GM19023 (cell line): ENCODE data around the gene PPT2.
"Not testable (repeated sequence)": the region's sequence is repeated elsewhere in the genome, so short reads cannot be mapped to it uniquely, and the experiment has no call there.

Source experiments
- ATAC-seq: cut with Tn5 transposase; IDR thresholded peaks from one replicate; pipeline ENCODE4 v1.9.1; 2021; ENCODE audit warnings: mild to moderate bottlenecking, moderate library complexity; ENCODE audit not compliant: unreplicated experiment

PPT2 gene

DNA sequence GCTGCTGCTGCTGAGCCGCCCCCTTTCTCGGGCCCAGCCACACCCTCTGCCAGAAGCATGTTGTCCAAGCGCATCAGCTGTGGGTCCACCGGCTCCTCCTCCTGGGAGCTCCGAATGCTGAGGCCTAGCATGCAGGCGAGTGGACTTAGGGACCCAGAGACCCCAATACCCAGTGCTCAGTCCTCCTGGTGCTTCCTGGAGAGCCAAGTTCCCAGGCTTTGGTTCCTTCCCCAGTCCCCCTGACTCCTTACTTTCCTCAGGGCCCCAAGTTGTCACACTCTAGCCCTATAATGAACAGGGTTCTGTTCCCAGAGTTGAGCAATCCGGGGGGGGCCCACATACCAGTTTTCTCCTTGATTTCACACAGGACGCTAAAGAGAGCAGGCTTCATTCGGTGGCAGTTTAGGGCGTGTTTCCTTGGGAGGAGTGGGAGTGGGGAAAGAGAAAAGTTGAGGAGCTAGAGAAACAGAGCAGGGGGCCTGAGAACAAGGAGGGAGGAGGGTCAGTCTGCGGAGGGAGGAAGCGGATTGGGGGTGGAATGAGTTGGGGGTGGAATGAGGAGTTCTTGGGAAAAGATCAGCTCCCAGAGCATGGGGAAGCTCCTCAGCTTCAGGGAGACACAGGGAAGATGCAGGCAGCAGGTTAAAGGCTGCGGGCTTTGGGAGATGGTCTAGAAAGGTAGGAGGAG lies 34.6 kb downstream of the PPT2 start:
- no peak for ATAC-seq

GRCh38 chr6:32189069-32189741 lies 35.3 kb downstream of the PPT2 start:
- ATAC-seq = no peak

DNA sequence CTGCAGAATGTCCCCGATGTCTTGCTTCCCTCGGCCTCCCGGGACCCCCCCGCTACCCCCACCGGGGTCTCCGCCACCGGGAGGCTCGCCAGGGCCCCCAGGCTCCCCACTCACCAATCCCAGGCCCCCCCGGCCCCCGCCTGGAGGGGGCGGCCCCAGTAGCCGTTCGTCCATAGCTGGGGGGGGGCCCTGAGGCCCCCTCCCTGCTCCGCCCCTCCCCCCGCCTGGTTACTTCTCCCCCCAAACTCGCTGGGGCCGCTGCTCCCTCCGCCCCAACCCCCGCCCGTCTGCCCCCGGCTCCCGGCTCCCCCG lies 35.8 kb downstream of the PPT2 start:
- ATAC-seq = no peak

GRCh38 chr6:32190054-32190851 lies 36.3 kb downstream of the PPT2 start, which contains the start of gene PBX2:
Gene PBX2 (minus strand): TSS chr6:32190202. CDS start chr6:32189915, 287 bp downstream.
- ATAC-seq = peak; percentile 57

- ATAC-seq = no peak
Measured at GRCh38 chr6:32190911-32191677, 37.2 kb downstream of the PPT2 start.

- no peak for ATAC-seq
Measured at GRCh38 chr6:32191696-32192607, 38.0 kb downstream of the PPT2 start.

DNA sequence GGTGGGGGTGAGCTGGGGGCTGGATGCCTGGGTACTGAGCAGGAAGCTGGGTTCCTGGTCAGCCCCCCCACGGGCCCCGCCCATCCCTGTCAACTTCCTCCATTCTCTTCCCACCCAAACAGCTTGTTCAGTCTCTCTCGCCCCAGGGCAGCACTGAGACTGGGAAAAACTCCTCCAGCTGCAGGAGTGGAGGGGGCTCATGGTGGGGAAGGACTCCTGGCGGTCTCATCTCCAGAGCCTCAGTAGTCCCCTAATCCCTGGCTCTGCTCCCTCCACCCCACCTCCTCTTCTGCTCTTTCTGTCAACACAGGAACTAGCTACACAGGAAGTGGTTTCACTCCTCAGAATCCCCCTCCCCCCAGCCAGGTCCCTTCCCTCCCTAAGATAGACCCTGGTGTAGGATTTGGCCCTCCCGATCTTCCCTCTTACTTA lies 38.7 kb downstream of the PPT2 start, which contains the start of gene GPSM3:
TSS of gene GPSM3 (minus strand) at position 36 of the 432 bp plus-strand sequence. CDS start 130 bp downstream, outside the sequence.
- ATAC-seq = no peak

GRCh38 chr6:32193096-32193495 lies 39.2 kb downstream of the PPT2 start:
- not testable (repeated sequence) for ATAC-seq

DNA sequence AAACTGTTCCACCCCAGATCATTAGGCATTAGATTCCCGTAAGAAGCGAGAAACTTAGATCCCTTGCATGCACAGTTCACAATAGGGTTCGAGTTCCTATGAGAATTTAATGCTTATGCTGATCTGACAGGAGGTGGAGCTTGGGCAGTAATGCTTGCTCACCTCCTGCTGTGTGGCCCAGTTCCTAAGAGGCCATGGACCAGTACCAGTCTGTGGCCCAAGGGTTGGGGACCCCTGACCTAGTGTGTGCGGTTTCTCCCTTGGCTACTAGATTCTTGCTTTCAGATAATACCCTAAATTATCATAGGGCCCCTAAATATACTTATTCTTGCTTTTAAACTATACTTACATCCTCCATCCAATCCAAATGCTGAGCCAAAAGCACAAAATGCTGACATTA lies 40.4 kb downstream of the PPT2 start:
- ATAC-seq = no peak

DNA sequence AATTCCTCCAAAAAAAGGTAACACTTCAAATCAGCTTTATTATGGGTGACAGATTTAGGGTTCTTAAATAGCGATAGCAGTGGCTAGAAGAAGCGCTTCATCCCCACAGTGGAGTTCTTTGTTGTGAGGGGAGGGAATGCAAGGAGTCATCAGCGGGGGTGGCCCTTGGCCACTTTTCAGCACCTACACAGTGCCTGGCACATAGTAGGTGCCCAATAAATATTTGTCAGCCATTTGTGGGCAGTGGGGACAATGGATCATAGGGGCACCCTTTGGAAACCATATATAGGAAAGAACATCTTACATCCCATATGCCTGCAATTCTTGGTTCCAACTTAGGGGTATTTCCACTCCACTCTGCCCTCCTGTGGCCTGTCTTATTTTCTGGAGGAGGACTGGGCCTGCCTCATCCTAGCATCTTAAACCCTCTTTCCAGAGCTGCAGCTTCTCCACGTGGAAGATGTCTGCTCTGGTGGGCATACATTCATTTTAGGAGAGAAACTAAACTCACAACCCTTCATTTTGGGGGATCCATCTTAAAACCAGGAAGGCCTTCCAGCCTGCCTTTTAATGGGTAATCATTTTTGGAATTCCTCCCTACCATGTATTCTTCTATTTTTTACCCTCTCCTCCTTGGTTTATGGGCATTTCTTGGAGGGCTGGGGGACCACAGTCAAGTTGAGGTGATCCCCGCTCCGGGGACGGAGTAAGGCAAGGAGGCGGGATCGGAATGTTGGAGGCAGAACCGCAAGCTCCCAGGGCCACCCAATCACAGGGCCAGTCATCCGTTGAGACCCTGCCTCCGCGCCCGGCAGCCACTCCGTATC lies 41.1 kb downstream of the PPT2 start:
- ATAC-seq = no peak

GRCh38 chr6:32195652-32195901 lies 41.6 kb downstream of the PPT2 start:
- peak; percentile 78 for ATAC-seq

DNA sequence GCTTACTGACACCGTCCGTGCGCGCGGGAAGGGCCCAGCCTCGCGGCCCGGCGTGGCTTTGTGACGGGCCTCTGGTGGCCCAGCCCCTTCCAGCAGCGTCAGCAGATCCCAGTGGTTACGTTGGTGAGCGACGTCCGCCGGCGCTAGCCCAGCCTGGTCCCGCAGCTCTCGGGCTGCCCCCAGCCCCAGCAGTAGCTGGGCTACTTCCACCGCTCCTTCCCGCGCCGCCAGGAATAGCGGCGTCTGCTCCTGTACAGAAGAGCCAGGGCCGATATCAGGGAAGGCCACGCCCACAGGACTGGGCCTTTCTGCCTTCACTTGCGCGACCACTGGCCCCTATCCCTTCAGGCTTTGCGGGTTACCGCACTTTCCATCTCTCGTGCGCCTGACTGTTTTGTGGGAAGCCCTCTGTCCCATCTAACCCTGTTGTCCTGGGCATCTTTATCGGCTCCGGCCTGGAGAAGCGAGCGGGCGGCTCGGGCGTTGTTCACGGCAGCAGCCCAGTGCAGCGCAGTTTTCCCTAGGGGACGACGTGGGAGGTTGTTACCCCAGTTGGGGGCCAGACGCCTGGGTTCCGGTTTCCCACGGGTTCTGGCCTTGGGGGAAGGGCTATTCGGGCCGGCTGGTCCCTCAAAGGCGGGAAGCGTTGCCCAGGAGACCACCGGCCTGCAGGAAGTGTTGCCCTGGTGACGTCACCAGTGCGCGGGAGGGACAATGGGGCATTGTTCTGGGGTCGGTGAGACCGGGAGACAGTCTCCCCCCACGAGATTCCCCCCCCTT lies 42.2 kb downstream of the PPT2 start:
- peak; percentile 76 for ATAC-seq

- ATAC-seq = no peak
Measured at GRCh38 chr6:32196682-32197616, 43.0 kb downstream of the PPT2 start.

- no peak for ATAC-seq
Measured at GRCh38 chr6:32198345-32198696, 44.4 kb downstream of the PPT2 start.

DNA sequence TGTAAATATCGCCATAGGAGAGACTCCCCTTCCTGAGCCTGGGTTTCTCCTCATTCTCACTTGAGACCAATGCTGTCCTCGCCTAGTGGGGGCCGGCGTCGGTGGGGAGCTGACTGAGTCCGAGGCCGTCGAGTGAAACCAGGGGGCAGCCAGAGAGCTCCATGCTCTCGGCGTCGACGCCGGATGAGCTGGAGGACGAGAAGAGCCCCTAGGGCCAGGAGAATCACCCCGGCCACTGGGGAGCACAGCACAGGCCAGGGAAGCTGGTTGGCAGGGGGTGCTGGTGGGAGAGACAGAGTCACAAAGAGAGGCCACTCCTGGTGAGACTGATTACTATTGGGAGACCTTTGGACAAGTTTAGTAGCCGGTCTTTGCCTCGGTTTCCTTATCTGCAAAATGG lies 44.9 kb downstream of the PPT2 start:
- ATAC-seq = no peak

- no peak for ATAC-seq
Measured at GRCh38 chr6:32200711-32201475, 47.0 kb downstream of the PPT2 start.

- ATAC-seq = no peak
Measured at GRCh38 chr6:32202186-32202585, 48.2 kb downstream of the PPT2 start.
